Fibroblast of lung (primary cell): ENCODE results near the gene LEKR1. TPM values are rescaled to one million over a fixed set of nuclear protein-coding genes. Genes with fewer than 3 reads are reported as not detected.
A peak's percentile ranks its signal among the peaks of the same experiment; 100 is the strongest.

Experiments
- DNase-seq, 2 donors: peaks; one replicate each; pipeline versions ENCODE4 v3.0.0 to v3.0.0-alpha.2; 2010; ENCODE audit warnings: low read depth in 2 of 2
- H2AFZ ChIP-seq: 2 replicates; pipeline ENCODE4 v1.5.1; 2012; ENCODE audit warnings: low read length, control low read depth, inconsistent platforms
- H3K27ac ChIP-seq: 2 replicates; pipeline ENCODE4 v1.5.1; 2011; ENCODE audit warnings: low read length, control low read depth; ENCODE audit not compliant: insufficient read depth
- H3K27me3 ChIP-seq: 2 replicates; pipeline ENCODE4 v1.5.1; 2011; ENCODE audit warnings: mild to moderate bottlenecking, low read length; ENCODE audit not compliant: control insufficient read depth, insufficient read depth
- H3K36me3 ChIP-seq: 2 replicates; pipeline ENCODE4 v1.5.1; 2011; ENCODE audit warnings: low read length; ENCODE audit not compliant: control insufficient read depth, insufficient read depth
- H3K4me1 ChIP-seq: 2 replicates; pipeline ENCODE4 v1.5.1; 2011; ENCODE audit warnings: low read length; ENCODE audit not compliant: control insufficient read depth, insufficient read depth; ENCODE audit errors: extremely low read depth
- H3K4me2 ChIP-seq: 2 replicates; pipeline ENCODE4 v1.5.1; 2011; ENCODE audit warnings: low read length, control low read depth; ENCODE audit not compliant: insufficient read depth; ENCODE audit errors: extremely low read depth
- H3K4me3 ChIP-seq, 4 experiments: fragments of 200-600 bp in 1 of 4; sonication (generic) in 1 of 4; replicated peaks in 1 of 4; 2 replicates each; pipeline ENCODE4 v1.5.1; 2011 to 2016; ENCODE audit warnings: low read length in 4 of 4, low read depth in 3 of 4, mild to moderate bottlenecking in 3 of 4, control low read depth in 2 of 4, inconsistent platforms in 1 of 4, mixed read lengths in 1 of 4; ENCODE audit not compliant: insufficient read depth in 1 of 4; ENCODE audit errors: control extremely low read depth in 1 of 4
- H3K79me2 ChIP-seq: 2 replicates; pipeline ENCODE4 v1.5.1; 2012; ENCODE audit warnings: mild to moderate bottlenecking, low read length, inconsistent platforms; ENCODE audit not compliant: control insufficient read depth, insufficient read depth
- H3K9ac ChIP-seq: 2 replicates; pipeline ENCODE4 v1.5.1; 2011; ENCODE audit warnings: mild to moderate bottlenecking, low read length, control low read depth; ENCODE audit not compliant: insufficient read depth
- H3K9me3 ChIP-seq: 2 replicates; pipeline ENCODE4 v1.5.1; 2012; ENCODE audit warnings: low read depth, low read length; ENCODE audit not compliant: control insufficient read depth, insufficient read depth
- H4K20me1 ChIP-seq: 2 replicates; pipeline ENCODE4 v1.5.1; 2011; ENCODE audit warnings: low read length; ENCODE audit not compliant: control insufficient read depth, insufficient read depth; ENCODE audit errors: extremely low read depth
- CTCF ChIP-seq, 2 donors: IDR thresholded peaks in 1 of 2; conservative IDR thresholded peaks in 1 of 2; 1 replicate in 1 of 2; 2 replicates in 1 of 2; pipeline ENCODE4 v1.5.1; 2011 to 2012; ENCODE audit warnings: low read length in 2 of 2, control low read depth in 1 of 2, inconsistent platforms in 1 of 2, low read depth in 1 of 2, mild to moderate bottlenecking in 1 of 2
- EZH2 ChIP-seq: IDR thresholded peaks from 2 replicates; pipeline ENCODE4 v1.5.1; 2012; ENCODE audit warnings: low read length, control low read depth, mild to moderate bottlenecking; ENCODE audit errors: missing control alignments
- polyA plus RNA-seq, 2 donors: library from polyadenylated mRNA; depleted of rRNA in 1 of 2; stranded (reverse) in 1 of 2; unstranded in 1 of 2; fragments of >200 nt; gene quantifications; 2 replicates each; pipeline ENCODE4 v1.2.1, GENCODE V29; 2011 to 2012; ENCODE audit warnings: missing spikeins in 1 of 2
- total RNA-seq: library from RNA; depleted of rRNA; stranded (reverse); fragments of >200 nt; gene quantifications from 2 replicates; pipeline ENCODE4 v1.2.1, GENCODE V29; 2014

Gene LEKR1
- total and polyA plus RNA-seq, 2 donors (not counting 1 experiment from before 2014, with no cell fraction given): 0.28 to 1.3 TPM

- TF ChIP-seq CTCF (conservative IDR thresholded peaks at IDR 0.05 in 1 of 2, IDR thresholded peaks at IDR 0.05 in 1 of 2; ENCODE audit: low read depth in 1 of 2, low read length in 2 of 2) (no peak), EZH2 (no peak)
- Histone ChIP-seq H3K36me3 (no peaks in the 10 kb centered on the region), H2AFZ (no peak overlapping the region), H3K9ac (no peak overlapping the region), H3K79me2 (no peaks in the 10 kb centered on the region), H3K27ac (no peak overlapping the region), H3K27me3 (no peaks in the 10 kb centered on the region), H3K9me3 (no peaks in the 10 kb centered on the region), H3K4me1 (no peaks in the 10 kb centered on the region), H4K20me1 (no peaks in the 10 kb centered on the region), H3K4me3 (no peak overlapping the region), H3K4me2 (no peak overlapping the region)
- no peak for DNase-seq
These were observed 34.7 kb downstream of the LEKR1 start for GRCh38 chr3:156860873-156861272.

DNA sequence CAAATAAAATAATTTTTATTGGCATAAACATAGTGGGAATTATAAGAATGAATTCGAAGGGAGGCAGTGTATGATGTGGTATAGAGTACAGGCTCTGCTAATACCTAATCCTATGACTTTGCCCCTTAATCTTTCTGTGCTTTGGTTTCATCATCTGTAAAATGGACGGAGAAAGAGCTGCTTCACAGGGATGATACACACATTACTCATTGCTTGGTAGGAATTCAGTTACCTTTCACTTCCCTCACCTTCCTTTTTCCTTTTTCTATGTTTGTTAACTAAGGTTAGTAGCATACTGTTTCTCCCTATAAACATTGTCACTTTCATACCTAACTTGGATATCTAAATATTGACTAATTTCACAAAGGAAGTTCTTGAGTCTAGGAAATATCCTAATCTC lies 36.2 kb downstream of the LEKR1 start:
- no peak overlapping the region for H3K27ac ChIP-seq
- H3K79me2 ChIP-seq: no peaks in the 10 kb centered on the region
- no peak overlapping the region for H3K9ac ChIP-seq
- H3K4me3 ChIP-seq: no peak overlapping the region
- no peaks in the 10 kb centered on the region for H3K4me1 ChIP-seq
- no peaks in the 10 kb centered on the region for H3K36me3 ChIP-seq
- no peak overlapping the region for H2AFZ ChIP-seq
- no peaks in the 10 kb centered on the region for H4K20me1 ChIP-seq
- H3K4me2 ChIP-seq: no peak overlapping the region
- DNase-seq: no peak
- H3K27me3 ChIP-seq: no peaks in the 10 kb centered on the region
- no peaks in the 10 kb centered on the region for H3K9me3 ChIP-seq
- TF ChIP-seq CTCF (conservative IDR thresholded peaks at IDR 0.05 in 1 of 2, IDR thresholded peaks at IDR 0.05 in 1 of 2; ENCODE audit: low read depth in 1 of 2, low read length in 2 of 2) (no peak), EZH2 (no peak)

DNA sequence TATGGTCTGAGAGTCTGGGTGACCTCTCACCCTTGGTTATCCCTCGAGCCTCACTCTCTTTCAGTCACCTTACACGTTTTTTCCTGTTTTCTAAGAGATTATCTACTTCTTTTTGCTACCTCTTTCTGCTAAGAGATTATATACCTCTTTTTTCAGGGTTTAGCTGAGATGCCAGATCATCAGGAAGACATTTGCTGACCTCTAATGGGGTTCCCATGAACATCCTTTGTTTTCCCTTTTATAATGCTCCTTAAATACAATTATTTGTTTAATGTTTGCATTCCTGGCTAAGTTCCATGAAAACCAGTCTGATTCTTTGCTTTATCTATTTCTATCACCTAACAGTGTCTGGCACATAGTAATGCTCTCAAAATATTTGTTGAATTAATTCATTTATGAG lies 39.6 kb downstream of the LEKR1 start:
- H3K79me2 ChIP-seq: no peaks in the 10 kb centered on the region
- H3K9ac ChIP-seq: no peak overlapping the region
- H3K4me3 ChIP-seq: no peak overlapping the region
- DNase-seq: peak; percentile 2 to 34
- no peak overlapping the region for H2AFZ ChIP-seq
- TF ChIP-seq CTCF (conservative IDR thresholded peaks at IDR 0.05 in 1 of 2, IDR thresholded peaks at IDR 0.05 in 1 of 2; ENCODE audit: low read depth in 1 of 2, low read length in 2 of 2) (no peak), EZH2 (no peak)
- H3K4me1 ChIP-seq: no peaks in the 10 kb centered on the region
- H3K9me3 ChIP-seq: no peaks in the 10 kb centered on the region
- no peak overlapping the region for H3K4me2 ChIP-seq
- no peaks in the 10 kb centered on the region for H4K20me1 ChIP-seq
- H3K27ac ChIP-seq: no peak overlapping the region
- no peaks in the 10 kb centered on the region for H3K36me3 ChIP-seq
- no peaks in the 10 kb centered on the region for H3K27me3 ChIP-seq
